H1 (cell line): Measurements from ENCODE around the gene IGF2R. TPM values are rescaled to one million over a fixed set of nuclear protein-coding genes. Genes with fewer than 3 reads are reported as not detected.

Experiments used
- CEBPB ChIP-seq: IDR thresholded peaks from 2 replicates; pipeline ENCODE4 v1.6.1; 2012; ENCODE audit warnings: low read depth, low read length
- CHD1 ChIP-seq: IDR thresholded peaks from 2 replicates; pipeline ENCODE4 v1.6.1; 2012; ENCODE audit warnings: low read depth, low read length, improper control_type of control experiment
- CHD2 ChIP-seq: IDR thresholded peaks from 2 replicates; pipeline ENCODE4 v1.6.1; 2012; ENCODE audit warnings: low read length, improper control_type of control experiment
- CHD7 ChIP-seq: fragments of 300-600 bp; sonication (generic); IDR thresholded peaks from 2 replicates; pipeline ENCODE4 v1.7.1; 2012; ENCODE audit warnings: low read length, moderate library complexity, mild to moderate bottlenecking, inconsistent platforms; ENCODE audit not compliant: insufficient replicate concordance
- EGR1 ChIP-seq: IDR thresholded peaks from 2 replicates; pipeline ENCODE4 v1.6.1; 2011; ENCODE audit warnings: low read depth, low read length, borderline replicate concordance
- FOSL1 ChIP-seq: IDR thresholded peaks from 2 replicates; pipeline ENCODE4 v1.6.1; 2011; ENCODE audit warnings: mild to moderate bottlenecking, low read depth, low read length, moderate library complexity; ENCODE audit not compliant: insufficient read depth
- JUN ChIP-seq: IDR thresholded peaks from 2 replicates; pipeline ENCODE4 v1.6.1; 2011; ENCODE audit warnings: low read depth, mild to moderate bottlenecking, improper control_type of control experiment, low read length
- MAX ChIP-seq: IDR thresholded peaks from 2 replicates; pipeline ENCODE4 v1.6.1; 2012; ENCODE audit warnings: inconsistent platforms
- RAD21 ChIP-seq, 2 experiments: IDR thresholded peaks in 1 of 2; conservative IDR thresholded peaks in 1 of 2; 2 replicates each; pipeline ENCODE4 v1.6.1; 2011; ENCODE audit warnings: low read depth in 2 of 2, low read length in 2 of 2, improper control_type of control experiment in 1 of 2, inconsistent platforms in 1 of 2, mild to moderate bottlenecking in 1 of 2, moderate library complexity in 1 of 2
- RFX5 ChIP-seq: IDR thresholded peaks from 2 replicates; pipeline ENCODE4 v1.6.1; 2011; ENCODE audit warnings: low read depth, low read length, improper control_type of control experiment, borderline replicate concordance
- SAP30 ChIP-seq: fragments of 300-600 bp; sonication (generic); IDR thresholded peaks from 2 replicates; pipeline ENCODE4 v1.7.1; 2012; ENCODE audit warnings: low read length, moderate library complexity, mild to moderate bottlenecking, inconsistent platforms; ENCODE audit not compliant: insufficient read depth, insufficient replicate concordance
- ZNF274 ChIP-seq: IDR thresholded peaks from 2 replicates; pipeline ENCODE4 v1.7.0; 2012; ENCODE audit warnings: low read length, borderline replicate concordance; ENCODE audit errors: extremely low read depth
- polyA plus RNA-seq, 7 experiments: library from polyadenylated mRNA; depleted of rRNA in 3 of 7; stranded (reverse) in 5 of 7; unstranded in 2 of 7; fragments of >200 nt in 5 of 7; fragments of 200-250 nt in 2 of 7; gene quantifications; 1 replicate in 5 of 7; 2 replicates in 1 of 7; 4 replicates in 1 of 7; pipeline versions ENCODE4 v1.2.1 to v1.2.3, GENCODE V29; 2011 to 2013; ENCODE audit warnings: missing spikeins in 2 of 7, mixed read lengths in 2 of 7
- total RNA-seq: library from RNA; stranded (reverse); fragmentation: NEBNext Ultra II Directional; extraction: Animal tissue kit (Norgen Biotek cat#: 25700); gene quantifications from 2 replicates; pipeline ENCODE4 v1.2.1, GENCODE V29; 2021

Gene IGF2R
- total and polyA plus RNA-seq, 2 of the 8 experiments (the other 6 are each of a cell fraction or from before 2014, with no cell fraction given): 20.6 to 74.1 TPM

GRCh38 chr6:160079686-160080043 is 110.8 kb downstream of the IGF2R start (continued):
- no peak for TF ChIP-seq CHD7
- TF ChIP-seq RAD21 (IDR thresholded peaks at IDR 0.05 in 1 of 2, conservative IDR thresholded peaks at IDR 0.05 in 1 of 2; ENCODE audit: low read depth in 2 of 2, low read length in 2 of 2): no peak
- TF ChIP-seq MAX: no peak
- no peak for TF ChIP-seq EGR1
- TF ChIP-seq CHD2: no peak
- no peak for TF ChIP-seq FOSL1
- no peak for TF ChIP-seq ZNF274
- TF ChIP-seq SAP30: no peak
- TF ChIP-seq CHD1: no peak
- no peak for TF ChIP-seq CEBPB
- no peak for TF ChIP-seq RFX5
- TF ChIP-seq JUN: no peak
